ENCODE data around the gene FGD5.

GRCh38 chr3:14819671-14820070, 909 bp downstream of the FGD5 start:
- TF ChIP-seq CTCF (IDR thresholded peaks at IDR 0.05): no peak
- no peak for TF ChIP-seq POLR2A (IDR thresholded peaks at IDR 0.05)

All from uterus (tissue), 2 donors.